Measurements from ENCODE around the gene GNAL.
"Not testable (repeated sequence)": the region's sequence is repeated elsewhere in the genome, so short reads cannot be mapped to it uniquely, and the experiment has no call there.

The GNAL gene

GRCh38 chr18:11669948-11670275 is 19.2 kb upstream of the GNAL start:
- DNase-seq: no peak

- no peak for DNase-seq
Measured at GRCh38 chr18:11671156-11671555, 17.9 kb upstream of the GNAL start.

GRCh38 chr18:11672198-11672597 is 16.9 kb upstream of the GNAL start:
- DNase-seq: no peak

- no peak for DNase-seq
Measured at GRCh38 chr18:11672846-11673454, 16.1 kb upstream of the GNAL start.

GRCh38 chr18:11673560-11673959 is 15.5 kb upstream of the GNAL start:
- no peak for DNase-seq

GRCh38 chr18:11674119-11674518 is 14.9 kb upstream of the GNAL start:
- DNase-seq: no peak

- no peak for DNase-seq
Measured at GRCh38 chr18:11676386-11676785, 12.7 kb upstream of the GNAL start.

- DNase-seq: no peak
Measured at GRCh38 chr18:11676867-11677266, 12.2 kb upstream of the GNAL start.

- no peak for DNase-seq
Measured at GRCh38 chr18:11678211-11678610, 10.9 kb upstream of the GNAL start.

- no peak for DNase-seq
Measured at GRCh38 chr18:11689669-11690565, 853 bp downstream of the GNAL start.

GRCh38 chr18:11690660-11691059 is 1.6 kb downstream of the GNAL start:
- DNase-seq: not testable (repeated sequence)

- DNase-seq: no peak
Measured at GRCh38 chr18:11695736-11696135, 6.7 kb downstream of the GNAL start.

GRCh38 chr18:11696451-11696850 is 7.4 kb downstream of the GNAL start:
- no peak for DNase-seq

GRCh38 chr18:11700876-11701275 is 11.8 kb downstream of the GNAL start:
- DNase-seq: no peak

GRCh38 chr18:11710578-11710977 is 21.5 kb downstream of the GNAL start:
- DNase-seq: no peak

GRCh38 chr18:11713756-11714155 is 24.7 kb downstream of the GNAL start:
- DNase-seq: no peak

- DNase-seq: no peak
Measured at GRCh38 chr18:11714244-11714918, 25.3 kb downstream of the GNAL start.

GRCh38 chr18:11716767-11717315 is 27.8 kb downstream of the GNAL start:
- DNase-seq: not testable (repeated sequence)

- no peak for DNase-seq
Measured at GRCh38 chr18:11719050-11719449, 30.0 kb downstream of the GNAL start.

GRCh38 chr18:11719621-11720020 is 30.6 kb downstream of the GNAL start:
- no peak for DNase-seq

- DNase-seq: no peak
Measured at GRCh38 chr18:11721720-11722119, 32.7 kb downstream of the GNAL start.

GRCh38 chr18:11724781-11725180 is 35.7 kb downstream of the GNAL start:
- DNase-seq: no peak

- DNase-seq: no peak
Measured at GRCh38 chr18:11726556-11726955, 37.5 kb downstream of the GNAL start.

GRCh38 chr18:11728249-11728648 is 39.2 kb downstream of the GNAL start:
- DNase-seq: no peak
